Measurements from ENCODE around the gene EFNA1.

- TF ChIP-seq TCF7L2 (IDR thresholded peaks at IDR 0.05; ENCODE audit: borderline replicate concordance, low read depth, low read length): no peak
- TF ChIP-seq ZNF560 (tag by site-specific recombination; IDR thresholded peaks at IDR 0.05; ENCODE audit: borderline replicate concordance): no peak
Observed at GRCh38 chr1:155080312-155081228, 47.1 kb upstream of the EFNA1 start.

All from HEK293 (cell line).